GM19463 (cell line): ENCODE results near the gene ZNF442.
"Not testable (repeated sequence)": the region's sequence is repeated elsewhere in the genome, so short reads cannot be mapped to it uniquely, and the experiment has no call there.

Experiments used
- ATAC-seq: cut with Tn5 transposase; IDR thresholded peaks from one replicate; pipeline ENCODE4 v1.9.1; 2021; ENCODE audit warnings: mild to moderate bottlenecking, moderate library complexity; ENCODE audit not compliant: unreplicated experiment

The ZNF442 gene

GRCh38 chr19:12365236-12366162 lies at the start of gene ZNF442:
Gene ZNF442, minus strand, starts transcription at chr19:12365683. Its CDS starts 2,052 bp downstream, at chr19:12363631.
- ATAC-seq: peak; percentile 94

GRCh38 chr19:12411893-12412292 lies 46.4 kb upstream of the ZNF442 start:
- no peak for ATAC-seq

- peak; percentile 92 for ATAC-seq
Measured at GRCh38 chr19:12400633-12401502, 35.4 kb upstream of the ZNF442 start, which contains the start of gene ZNF799. Gene ZNF799, minus strand, starts transcription at chr19:12401271. Its CDS starts 201 bp downstream, at chr19:12401070.

DNA sequence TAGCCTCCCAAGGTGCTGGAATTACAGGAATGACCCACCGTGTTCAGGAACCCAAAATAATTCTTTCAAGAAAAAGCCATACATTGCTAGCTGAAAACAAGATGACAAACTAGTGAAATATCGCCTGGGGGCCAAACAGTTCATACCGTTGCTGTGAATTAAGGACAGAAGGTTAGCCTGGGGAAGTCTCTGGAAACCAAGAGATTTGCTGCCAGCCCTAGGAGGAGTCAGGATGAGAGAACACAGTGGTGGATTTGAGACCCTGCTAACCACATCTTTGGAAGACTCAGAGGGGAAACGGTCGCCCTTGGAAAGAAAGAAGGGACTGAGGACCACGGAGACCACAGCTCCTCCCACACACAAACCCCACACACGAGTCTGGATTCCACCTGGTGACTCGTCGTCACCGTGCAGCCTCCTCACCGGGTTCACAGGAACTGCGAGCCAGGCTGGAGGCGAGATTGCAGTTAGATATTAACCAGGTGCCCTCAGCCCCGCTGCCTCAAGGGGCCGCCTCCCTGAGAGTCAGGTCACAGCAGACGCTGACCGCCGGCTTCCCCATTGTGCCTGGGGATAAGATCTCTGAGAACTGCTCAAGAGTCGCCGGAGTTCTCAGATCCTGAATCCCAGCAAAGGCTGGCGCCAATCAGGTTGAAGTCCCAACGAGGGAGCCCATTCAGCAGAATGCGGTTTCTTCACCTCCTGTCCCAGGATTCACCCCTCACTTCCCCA lies 34.6 kb upstream of the ZNF442 start:
- not testable (repeated sequence) for ATAC-seq

DNA sequence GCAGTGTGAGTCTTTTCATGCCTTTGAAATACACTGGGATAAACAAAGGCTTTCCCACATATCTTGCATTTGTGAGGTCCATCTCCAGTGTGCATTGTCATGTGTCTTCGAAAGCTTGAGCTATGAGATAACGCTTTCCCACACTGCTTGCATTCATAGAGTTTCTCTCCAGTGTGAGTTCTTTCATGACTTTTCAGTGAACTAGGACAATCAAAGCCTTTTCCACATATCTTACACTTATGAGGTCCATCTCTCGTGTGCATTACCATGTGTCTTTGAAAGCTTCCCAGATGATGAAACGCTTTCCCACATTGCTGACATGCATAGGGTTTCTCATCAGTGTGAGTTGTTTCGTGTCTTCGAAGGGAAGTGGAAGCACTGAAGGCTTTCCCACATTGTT lies 25.7 kb upstream of the ZNF442 start:
- ATAC-seq: not testable (repeated sequence)

GRCh38 chr19:12386365-12386764 lies 20.9 kb upstream of the ZNF442 start:
- not testable (repeated sequence) for ATAC-seq

GRCh38 chr19:12380444-12380737 lies 14.9 kb upstream of the ZNF442 start:
- no peak for ATAC-seq

DNA sequence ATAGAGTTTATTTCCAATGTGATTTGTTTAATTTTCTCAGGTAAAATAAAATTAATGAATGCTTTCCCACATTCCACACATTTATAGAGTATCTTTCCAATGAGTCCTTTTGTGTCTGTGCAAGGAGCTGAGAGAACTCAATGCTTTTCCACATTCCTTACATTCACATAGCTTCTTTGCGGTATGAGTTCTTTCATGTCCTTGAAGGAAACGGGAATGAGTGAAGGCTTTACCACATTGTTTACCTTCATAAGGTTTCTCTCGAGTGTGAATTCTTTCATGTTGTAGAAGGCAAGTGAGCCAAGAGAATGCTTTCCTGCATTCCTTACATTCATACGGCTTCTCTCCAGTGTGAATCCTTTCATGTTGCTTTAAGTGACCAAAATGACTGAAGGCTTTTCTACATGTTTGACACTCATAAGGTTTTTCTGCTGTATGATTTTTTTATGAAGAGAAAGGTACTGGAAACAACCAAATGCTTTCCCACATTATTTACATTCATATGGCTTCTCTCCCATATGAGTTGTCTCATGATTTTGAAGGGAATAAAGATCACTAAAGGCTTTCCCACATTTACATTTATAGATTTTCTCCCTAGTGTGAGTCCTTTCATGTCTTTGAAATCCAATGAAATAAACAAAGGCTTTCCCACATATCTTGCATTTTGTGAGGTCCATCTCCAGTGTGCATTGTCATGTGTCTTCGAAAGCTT lies 14.4 kb upstream of the ZNF442 start:
- no peak for ATAC-seq

- no peak for ATAC-seq
Measured at GRCh38 chr19:12374026-12374425, 8.5 kb upstream of the ZNF442 start.

DNA sequence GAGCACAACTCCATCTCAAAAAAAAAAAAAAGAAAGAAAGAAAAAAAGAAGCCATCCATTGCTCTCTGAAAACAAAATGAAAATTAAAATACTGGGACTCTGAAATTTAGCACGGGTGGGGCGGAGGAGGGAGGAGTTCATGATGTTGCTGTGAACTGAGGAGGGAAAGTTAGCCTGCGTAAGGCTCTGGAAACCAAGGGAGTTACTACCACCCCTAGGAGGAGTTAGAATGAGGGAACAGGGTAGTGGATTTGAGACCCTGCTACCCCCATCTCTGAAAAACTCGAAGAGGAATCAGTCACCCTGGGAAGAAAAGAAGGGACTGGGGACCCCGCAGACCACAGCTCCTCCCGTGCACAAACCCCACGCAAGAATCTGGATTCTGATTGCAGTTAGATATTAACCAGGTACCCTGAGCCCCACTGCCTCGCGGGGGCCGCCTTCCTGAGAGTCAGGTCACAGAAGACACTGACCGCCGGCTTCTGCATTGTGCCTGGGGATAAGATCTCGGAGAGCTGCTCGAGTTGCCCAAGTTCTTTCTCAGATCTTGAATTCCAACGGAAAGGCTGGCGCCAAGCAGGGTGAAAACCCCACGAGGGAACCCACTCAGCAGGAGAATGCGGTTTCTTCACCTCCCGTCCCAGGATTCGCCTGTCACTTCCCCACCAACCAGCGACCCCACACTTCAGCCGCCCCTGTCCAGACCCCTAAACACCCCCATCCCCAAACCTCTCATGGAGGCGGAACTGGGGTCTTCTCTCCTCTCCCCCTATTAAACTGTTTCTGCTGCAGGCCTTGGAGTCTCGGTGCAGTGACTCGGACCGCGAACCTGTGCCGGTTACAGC lies 870 bp downstream of the ZNF442 start:
- ATAC-seq: peak; percentile 17

- ATAC-seq: not testable (repeated sequence)
Measured at GRCh38 chr19:12362236-12362635, 3.2 kb downstream of the ZNF442 start.

- no peak for ATAC-seq
Measured at GRCh38 chr19:12353375-12353774, 12.1 kb downstream of the ZNF442 start.

DNA sequence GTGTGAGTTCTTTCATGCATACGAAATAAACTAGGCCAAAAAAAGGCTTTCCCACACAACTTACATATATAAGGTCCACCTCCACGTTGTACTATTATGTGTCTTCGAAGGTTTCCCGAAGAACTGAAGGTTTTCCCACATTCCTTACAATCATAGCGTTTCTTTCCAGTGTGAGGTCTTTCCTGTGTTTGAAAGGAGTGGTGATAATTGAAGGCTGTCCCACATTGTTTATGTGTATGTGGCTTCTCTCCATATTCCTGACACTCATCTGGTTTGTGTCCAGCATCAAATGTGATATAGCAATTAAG lies 14.6 kb downstream of the ZNF442 start:
- no peak for ATAC-seq

DNA sequence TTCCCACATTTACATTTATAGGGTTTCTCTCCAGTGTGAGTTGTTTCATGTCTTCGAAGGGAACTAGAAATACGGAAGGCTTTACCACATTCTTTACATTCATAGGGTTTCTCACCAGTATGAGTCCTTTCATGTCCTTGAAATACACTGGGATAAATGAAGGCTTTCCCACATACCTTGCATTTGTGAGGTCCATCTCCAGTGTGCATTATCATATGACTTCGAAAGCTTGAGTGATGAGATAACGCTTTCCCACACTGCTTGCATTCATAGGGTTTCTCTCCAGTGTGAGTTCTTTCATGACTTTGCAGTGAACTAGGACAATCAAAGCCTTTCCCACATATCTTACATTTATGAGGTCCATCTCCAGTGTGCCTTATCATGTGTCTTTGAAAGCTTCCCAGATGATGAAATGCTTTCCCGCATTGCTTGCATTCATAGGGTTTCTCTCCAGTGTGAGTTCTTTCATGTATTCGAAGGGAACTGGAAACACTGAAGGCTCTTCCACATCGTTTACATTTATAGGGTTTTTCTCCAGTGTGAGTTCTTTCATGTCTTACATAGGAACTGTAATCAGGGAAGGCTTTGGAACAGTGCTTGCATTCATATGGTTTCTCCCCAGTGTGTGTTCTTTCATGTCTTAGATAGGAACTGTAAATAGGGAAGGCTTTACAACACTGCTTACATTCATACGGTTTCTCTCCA lies 15.1 kb downstream of the ZNF442 start:
- ATAC-seq: no peak

- no peak for ATAC-seq
Measured at GRCh38 chr19:12346896-12347295, 18.6 kb downstream of the ZNF442 start.

GRCh38 chr19:12345197-12345596 lies 20.3 kb downstream of the ZNF442 start:
- ATAC-seq: no peak

DNA sequence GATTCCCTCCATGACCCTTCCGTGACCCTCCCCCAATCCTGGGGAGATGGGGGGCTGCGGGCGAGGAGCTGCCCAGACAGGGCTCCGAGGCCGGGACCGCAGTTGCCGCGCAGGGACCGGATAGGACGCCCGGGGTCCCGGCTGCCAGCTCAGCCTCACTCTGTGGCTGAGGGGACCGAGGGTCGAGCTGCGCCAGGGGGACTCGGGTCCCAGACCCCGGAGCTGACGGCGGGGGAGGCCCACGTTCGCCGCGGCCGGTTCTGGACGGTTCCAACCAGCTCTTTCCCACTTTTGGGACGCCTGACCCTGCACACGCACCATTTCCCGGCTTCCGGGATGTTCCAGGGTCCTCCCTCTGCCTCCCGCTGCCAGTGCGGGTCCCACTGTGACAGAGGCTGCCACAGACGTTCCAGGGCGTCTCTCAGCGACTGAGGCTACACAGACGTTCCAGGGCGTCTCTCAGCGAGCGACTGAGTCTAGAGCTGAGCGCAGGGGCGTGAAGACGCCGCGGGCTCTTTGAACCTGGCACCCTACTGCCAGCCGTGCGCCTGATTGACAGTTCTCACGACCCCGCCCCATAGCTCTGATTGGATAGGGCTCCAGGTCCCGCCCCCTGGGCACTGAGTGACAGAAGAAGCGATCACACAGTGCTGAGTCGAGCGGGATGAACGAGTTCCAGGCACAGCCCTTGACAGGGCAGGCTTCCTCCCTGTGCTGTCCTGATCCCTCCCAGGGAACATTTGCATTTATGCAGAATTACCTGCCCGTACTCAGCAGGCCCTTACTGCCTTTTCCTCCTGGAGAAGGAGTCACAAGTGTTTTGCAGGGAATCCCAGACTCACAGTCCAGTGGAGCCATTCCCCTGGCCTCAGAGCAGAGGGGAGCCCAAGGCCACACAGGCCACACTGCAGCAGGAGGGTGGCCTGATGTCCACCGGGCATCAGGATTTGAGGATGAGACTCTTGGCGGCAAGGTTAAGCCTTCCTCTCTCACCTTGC lies 32.0 kb downstream of the ZNF442 start, which contains the start of gene ZNF563:
ZNF563 (minus strand) TSS at position 472 of the 998 bp plus-strand sequence; CDS start at position 321, 151 bp downstream.
- ATAC-seq: peak; percentile 94
